Fibroblast of villous mesenchyme (primary cell): Measurements from ENCODE around the gene SSTR4. TPM values are rescaled to one million over a fixed set of nuclear protein-coding genes. Genes with fewer than 3 reads are reported as not detected.

Experiments used
- DNase-seq: peaks from one replicate; pipeline ENCODE4 v3.0.0-alpha.2; 2010; ENCODE audit warnings: low read depth
- H3K4me3 ChIP-seq: 2 replicates; pipeline ENCODE4 v1.5.1; 2011; ENCODE audit warnings: low read depth, mild to moderate bottlenecking, low read length
- total RNA-seq: library from RNA; depleted of rRNA; stranded (reverse); fragments of >200 nt; gene quantifications from 2 replicates; pipeline ENCODE4 v1.2.3, GENCODE V29; 2012
- TF ChIP-seq, protein P1 (sequence below): IDR thresholded peaks from 2 replicates; pipeline ENCODE4 v1.5.1; 2012; ENCODE audit warnings: low read depth, mild to moderate bottlenecking, low read length; ENCODE audit not compliant: insufficient read depth

Gene SSTR4
- total RNA-seq, 1 donor, result not detected

DNA sequence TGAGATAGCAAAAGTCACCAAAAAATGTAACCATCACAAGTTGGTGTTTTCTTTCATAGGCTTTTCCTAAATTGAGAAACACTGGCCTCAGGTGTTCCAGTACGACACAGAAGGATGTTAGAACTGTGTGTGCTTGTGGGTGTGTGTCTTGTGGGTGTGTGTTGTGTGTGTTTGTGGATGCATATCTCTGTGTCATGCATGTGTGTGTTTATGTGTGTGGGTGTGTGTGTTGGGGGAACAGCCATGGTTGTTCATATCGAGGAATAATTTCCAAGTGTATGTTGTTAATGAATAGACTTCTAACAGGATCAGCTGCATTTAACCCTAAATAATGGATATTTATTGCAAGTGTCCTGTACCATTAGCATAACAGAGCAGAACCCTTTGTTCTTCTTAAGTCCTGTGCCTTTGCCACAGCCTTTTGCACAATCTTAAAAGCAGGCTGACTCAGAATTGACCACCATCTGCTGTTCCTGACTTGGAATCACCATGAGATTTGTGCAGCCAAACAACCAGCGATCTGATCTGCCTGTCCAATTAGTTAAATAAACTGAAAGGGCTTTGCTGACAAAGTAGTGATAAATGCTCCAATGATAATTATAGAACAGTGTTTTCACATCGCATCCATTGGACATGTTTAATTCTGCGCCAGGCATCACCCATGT, 43.4 kb downstream of the SSTR4 start:
- TF ChIP-seq, protein P1, sequence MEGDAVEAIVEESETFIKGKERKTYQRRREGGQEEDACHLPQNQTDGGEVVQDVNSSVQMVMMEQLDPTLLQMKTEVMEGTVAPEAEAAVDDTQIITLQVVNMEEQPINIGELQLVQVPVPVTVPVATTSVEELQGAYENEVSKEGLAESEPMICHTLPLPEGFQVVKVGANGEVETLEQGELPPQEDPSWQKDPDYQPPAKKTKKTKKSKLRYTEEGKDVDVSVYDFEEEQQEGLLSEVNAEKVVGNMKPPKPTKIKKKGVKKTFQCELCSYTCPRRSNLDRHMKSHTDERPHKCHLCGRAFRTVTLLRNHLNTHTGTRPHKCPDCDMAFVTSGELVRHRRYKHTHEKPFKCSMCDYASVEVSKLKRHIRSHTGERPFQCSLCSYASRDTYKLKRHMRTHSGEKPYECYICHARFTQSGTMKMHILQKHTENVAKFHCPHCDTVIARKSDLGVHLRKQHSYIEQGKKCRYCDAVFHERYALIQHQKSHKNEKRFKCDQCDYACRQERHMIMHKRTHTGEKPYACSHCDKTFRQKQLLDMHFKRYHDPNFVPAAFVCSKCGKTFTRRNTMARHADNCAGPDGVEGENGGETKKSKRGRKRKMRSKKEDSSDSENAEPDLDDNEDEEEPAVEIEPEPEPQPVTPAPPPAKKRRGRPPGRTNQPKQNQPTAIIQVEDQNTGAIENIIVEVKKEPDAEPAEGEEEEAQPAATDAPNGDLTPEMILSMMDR, result no peak
- H3K4me3 ChIP-seq, result no peak overlapping the region
- DNase-seq, result peak; percentile 16

DNA sequence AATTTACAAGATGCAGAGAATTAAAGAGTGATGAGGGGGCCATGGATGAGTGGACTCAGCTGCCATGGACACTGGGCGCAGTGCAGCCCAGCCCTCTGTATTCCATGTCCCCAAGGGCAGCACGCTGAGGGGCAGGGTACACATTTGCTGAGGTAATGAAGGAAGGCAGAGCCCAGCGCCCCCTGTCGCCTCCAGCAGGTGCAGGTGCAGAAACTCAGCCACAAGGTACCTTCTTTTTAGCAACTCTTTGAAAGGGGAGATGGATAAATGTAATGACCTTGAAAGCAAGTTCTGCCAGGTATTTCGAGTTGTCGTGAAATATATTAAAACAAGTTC, 43.9 kb downstream of the SSTR4 start:
- DNase-seq, result no peak
- H3K4me3 ChIP-seq, result no peak overlapping the region
- TF ChIP-seq, protein P1, result peak; percentile 41

GRCh38 chr20:23079926-23080325, 44.8 kb downstream of the SSTR4 start:
- no peak for DNase-seq
- TF ChIP-seq, protein P1, result no peak
- no peak overlapping the region for H3K4me3 ChIP-seq

GRCh38 chr20:23080521-23080920, 45.4 kb downstream of the SSTR4 start:
- no peak overlapping the region for H3K4me3 ChIP-seq
- TF ChIP-seq, protein P1, result no peak
- DNase-seq, result no peak

- no peak for DNase-seq
- no peak overlapping the region for H3K4me3 ChIP-seq
- TF ChIP-seq, protein P1, result no peak
Observed at GRCh38 chr20:23081263-23081819, 46.2 kb downstream of the SSTR4 start.

GRCh38 chr20:23082846-23083552, 47.9 kb downstream of the SSTR4 start:
- DNase-seq, result no peak
- H3K4me3 ChIP-seq, result no peak overlapping the region
- TF ChIP-seq, protein P1, result no peak
